HG02571 (cell line): Measurements from ENCODE around the gene EZH1.

Experiments used
- ATAC-seq: cut with Tn5 transposase; IDR thresholded peaks from one replicate; pipeline ENCODE4 v1.9.1; 2021; ENCODE audit warnings: mild to moderate bottlenecking, moderate library complexity; ENCODE audit not compliant: unreplicated experiment

The EZH1 gene

GRCh38 chr17:42725143-42725542 lies 19.7 kb downstream of the EZH1 start:
- no peak for ATAC-seq

GRCh38 chr17:42723636-42724035 lies 21.2 kb downstream of the EZH1 start:
- no peak for ATAC-seq

- no peak for ATAC-seq
Measured at GRCh38 chr17:42720996-42721583, 23.8 kb downstream of the EZH1 start.

GRCh38 chr17:42709561-42709960 lies 35.3 kb downstream of the EZH1 start:
- ATAC-seq: no peak

GRCh38 chr17:42708588-42708987 lies 36.3 kb downstream of the EZH1 start:
- ATAC-seq: no peak

GRCh38 chr17:42706732-42707131 lies 38.1 kb downstream of the EZH1 start:
- ATAC-seq: no peak

- peak; percentile 71 for ATAC-seq
Measured at GRCh38 chr17:42704837-42705494, 39.9 kb downstream of the EZH1 start.

- ATAC-seq: no peak
Measured at GRCh38 chr17:42704490-42704836, 40.4 kb downstream of the EZH1 start.

- no peak for ATAC-seq
Measured at GRCh38 chr17:42702446-42702845, 42.4 kb downstream of the EZH1 start.

GRCh38 chr17:42700586-42701289 lies 44.1 kb downstream of the EZH1 start:
- no peak for ATAC-seq

GRCh38 chr17:42699415-42699740 lies 45.5 kb downstream of the EZH1 start:
- no peak for ATAC-seq

- ATAC-seq: no peak
Measured at GRCh38 chr17:42698736-42699414, 46.0 kb downstream of the EZH1 start.

- no peak for ATAC-seq
Measured at GRCh38 chr17:42697108-42697811, 47.6 kb downstream of the EZH1 start.

GRCh38 chr17:42695500-42695899 lies 49.3 kb downstream of the EZH1 start:
- ATAC-seq: no peak

GRCh38 chr17:42694524-42694923 lies 50.3 kb downstream of the EZH1 start:
- no peak for ATAC-seq

GRCh38 chr17:42692489-42692888 lies 52.4 kb downstream of the EZH1 start:
- no peak for ATAC-seq

GRCh38 chr17:42691021-42691545 lies 53.8 kb downstream of the EZH1 start:
- no peak for ATAC-seq

- no peak for ATAC-seq
Measured at GRCh38 chr17:42690596-42690995, 54.2 kb downstream of the EZH1 start.

GRCh38 chr17:42687707-42688320 lies 57.0 kb downstream of the EZH1 start:
- ATAC-seq: no peak

GRCh38 chr17:42686520-42687128 lies 58.2 kb downstream of the EZH1 start:
- no peak for ATAC-seq
